HG02884 (cell line): ENCODE data around the gene FBXO2.

Source experiments
- ATAC-seq: cut with Tn5 transposase; IDR thresholded peaks from one replicate; pipeline ENCODE4 v1.9.1; 2021; ENCODE audit warnings: mild to moderate bottlenecking, moderate library complexity; ENCODE audit not compliant: unreplicated experiment

FBXO2 gene

DNA sequence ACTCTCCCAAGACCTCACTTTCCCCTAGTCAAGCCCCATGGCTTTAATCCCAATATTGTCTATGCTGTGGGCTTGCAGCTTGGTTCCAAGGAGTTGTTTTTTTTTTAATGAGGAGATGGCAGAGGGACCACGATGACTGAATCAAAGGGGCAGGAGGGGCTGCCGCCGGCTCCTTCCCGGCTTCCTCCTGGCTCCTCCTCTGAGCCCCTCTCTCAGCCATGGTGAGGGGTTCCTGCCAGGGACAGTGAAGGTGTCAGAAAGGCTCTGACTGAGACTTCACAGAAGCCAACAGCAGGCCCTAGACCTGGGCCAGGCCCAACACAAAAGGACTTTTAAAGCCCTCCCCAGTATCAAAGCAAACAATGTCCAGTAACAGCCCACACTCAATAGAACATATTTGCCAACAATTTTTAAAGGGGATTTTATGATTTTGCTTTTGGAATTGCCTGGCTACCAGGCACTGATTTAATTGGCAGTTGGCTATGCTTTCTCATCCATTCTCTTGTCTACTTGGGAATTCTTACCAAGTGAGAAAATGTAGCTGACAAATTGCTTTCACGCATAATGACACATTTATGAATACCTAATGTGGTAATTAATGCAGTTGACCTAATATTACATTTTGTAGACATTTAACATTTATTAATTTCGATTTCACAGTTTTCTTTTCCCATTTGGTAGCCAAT lies 54.2 kb downstream of the FBXO2 start:
- no peak for ATAC-seq

GRCh38 chr1:11598461-11598860 lies 55.8 kb downstream of the FBXO2 start:
- no peak for ATAC-seq
